Peyer's patch (tissue), 4 donors: Measurements from ENCODE around the gene KLK6. TPM values are rescaled to one million over a fixed set of nuclear protein-coding genes. Genes with fewer than 3 reads are reported as not detected.

ENCODE experiments used
- DNase-seq, 3 donors: peaks; one replicate each; pipeline ENCODE4 v3.0.0-alpha.2; 2017 to 2019
- H3K27ac ChIP-seq, 4 donors: fragments of 200-600 bp; sonication (generic); one replicate each; pipeline ENCODE4 v1.5.1; 2016 to 2019
- H3K27me3 ChIP-seq, 2 donors: fragments of 200-600 bp; sonication (generic); one replicate each; pipeline ENCODE4 v1.5.1; 2019
- H3K36me3 ChIP-seq, 3 donors: fragments of 200-600 bp; sonication (generic); one replicate each; pipeline ENCODE4 v1.5.1; 2016 to 2019
- H3K4me1 ChIP-seq, 4 donors: fragments of 200-600 bp; sonication (generic); one replicate each; pipeline ENCODE4 v1.5.1; 2016 to 2019
- H3K4me3 ChIP-seq, 4 donors: fragments of 200-600 bp; sonication (generic); 1 replicate in 3 of 4; 2 replicates in 1 of 4; pipeline ENCODE4 v1.5.1; 2016 to 2019; ENCODE audit warnings: mild to moderate bottlenecking in 1 of 4
- H3K9me3 ChIP-seq, 4 donors: fragments of 200-600 bp; sonication (generic); one replicate each; pipeline ENCODE4 v1.5.1; 2016 to 2019; ENCODE audit warnings: mild to moderate bottlenecking in 1 of 4
- POLR2A ChIP-seq, 2 donors: fragments of 450-650 bp; IDR thresholded peaks; one replicate each; pipeline ENCODE4 v1.5.1; 2017; ENCODE audit warnings: antibody characterized with exemption in 2 of 2, mild to moderate bottlenecking in 2 of 2, moderate library complexity in 2 of 2
- total RNA-seq, 4 donors: library from RNA; depleted of rRNA; stranded (reverse); fragments of >200 nt; gene quantifications; one replicate each; pipeline ENCODE4 v1.1.0, GENCODE V29; 2016
- TF ChIP-seq, protein P1 (sequence below), 6 experiments: fragments of 450-650 bp in 4 of 6; fragments of 200-600 bp in 2 of 6; sonication (generic) in 1 of 6; IDR thresholded peaks; one replicate each; pipeline ENCODE4 v1.5.1; 2017 to 2019; ENCODE audit warnings: antibody characterized with exemption in 6 of 6, mild to moderate bottlenecking in 3 of 6, moderate library complexity in 1 of 6

The KLK6 gene
- total RNA-seq, 4 donors from 2014 or later: not detected

DNA sequence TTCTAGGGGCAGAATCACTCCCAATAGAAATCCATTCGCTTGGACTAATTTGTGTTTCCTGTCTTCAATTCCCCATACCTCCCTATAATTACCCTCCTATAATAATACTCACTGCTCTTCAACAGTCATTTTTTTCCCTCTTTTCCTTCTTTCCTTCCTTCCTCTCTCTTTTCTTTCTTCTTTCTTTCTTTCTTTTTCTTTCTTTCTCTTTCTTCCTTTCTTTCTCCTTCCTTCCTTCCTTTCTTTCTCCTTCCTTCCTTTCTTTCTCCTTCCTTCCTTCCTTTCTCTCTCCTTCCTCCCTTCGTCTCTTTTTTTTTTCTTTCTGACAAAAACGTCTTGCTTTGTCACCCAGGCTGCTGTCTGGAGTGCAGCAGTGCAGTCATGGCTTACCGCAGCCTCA is 24.6 kb downstream of the KLK6 start:
- TF ChIP-seq, protein P1, sequence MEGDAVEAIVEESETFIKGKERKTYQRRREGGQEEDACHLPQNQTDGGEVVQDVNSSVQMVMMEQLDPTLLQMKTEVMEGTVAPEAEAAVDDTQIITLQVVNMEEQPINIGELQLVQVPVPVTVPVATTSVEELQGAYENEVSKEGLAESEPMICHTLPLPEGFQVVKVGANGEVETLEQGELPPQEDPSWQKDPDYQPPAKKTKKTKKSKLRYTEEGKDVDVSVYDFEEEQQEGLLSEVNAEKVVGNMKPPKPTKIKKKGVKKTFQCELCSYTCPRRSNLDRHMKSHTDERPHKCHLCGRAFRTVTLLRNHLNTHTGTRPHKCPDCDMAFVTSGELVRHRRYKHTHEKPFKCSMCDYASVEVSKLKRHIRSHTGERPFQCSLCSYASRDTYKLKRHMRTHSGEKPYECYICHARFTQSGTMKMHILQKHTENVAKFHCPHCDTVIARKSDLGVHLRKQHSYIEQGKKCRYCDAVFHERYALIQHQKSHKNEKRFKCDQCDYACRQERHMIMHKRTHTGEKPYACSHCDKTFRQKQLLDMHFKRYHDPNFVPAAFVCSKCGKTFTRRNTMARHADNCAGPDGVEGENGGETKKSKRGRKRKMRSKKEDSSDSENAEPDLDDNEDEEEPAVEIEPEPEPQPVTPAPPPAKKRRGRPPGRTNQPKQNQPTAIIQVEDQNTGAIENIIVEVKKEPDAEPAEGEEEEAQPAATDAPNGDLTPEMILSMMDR (IDR thresholded peaks at IDR 0.05): no peak
- no peak for TF ChIP-seq POLR2A (IDR thresholded peaks at IDR 0.05)
- Histone ChIP-seq H3K9me3 (no peaks in the 10 kb centered on the region), H3K27ac (no peak overlapping the region), H3K36me3 (no peaks in the 10 kb centered on the region), H3K4me3 (no peak overlapping the region), H3K4me1 (no peaks in the 10 kb centered on the region), H3K27me3 (no peaks in the 10 kb centered on the region)
- no peak for DNase-seq

DNA sequence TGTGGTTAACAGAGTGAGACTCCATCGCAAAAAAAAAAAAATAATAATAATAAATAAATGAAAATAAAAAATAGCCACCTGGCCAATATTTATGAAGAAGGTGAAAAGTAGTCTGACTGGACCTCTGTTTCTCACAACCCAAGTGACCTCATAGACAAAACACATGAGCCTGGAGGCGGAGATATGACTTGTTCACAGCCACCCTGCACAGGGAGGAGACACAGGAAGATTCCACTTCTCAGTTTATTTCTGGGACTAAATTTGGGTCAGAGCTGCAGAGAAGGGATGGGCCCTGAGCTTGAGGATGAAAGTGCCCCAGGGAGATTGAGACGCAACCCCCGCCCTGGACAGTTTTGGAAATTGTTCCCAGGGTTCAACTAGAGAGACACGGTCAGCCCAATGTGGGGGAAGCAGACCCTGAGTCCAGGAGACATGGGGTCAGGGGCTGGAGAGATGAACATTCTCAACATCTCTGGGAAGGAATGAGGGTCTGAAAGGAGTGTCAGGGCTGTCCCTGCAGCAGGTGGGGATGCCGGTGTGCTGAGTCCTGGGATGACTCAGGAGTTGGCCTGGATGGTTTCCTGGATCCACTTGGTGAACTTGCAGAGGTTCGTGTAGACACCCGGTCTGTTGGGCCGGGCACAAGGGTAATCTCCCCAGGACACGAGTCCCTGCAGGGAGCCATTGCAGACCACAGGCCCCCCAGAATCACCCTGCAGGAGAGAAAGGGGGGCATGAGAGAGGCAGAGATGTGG is 26.1 kb downstream of the KLK6 start:
- no peak overlapping the region for H3K27ac ChIP-seq
- H3K36me3 ChIP-seq: no peaks in the 10 kb centered on the region
- H3K4me3 ChIP-seq: no peak overlapping the region
- peaks cover 0 to 5% (median 0%) of the 10 kb centered on the region in 4 donors for H3K9me3 ChIP-seq
- H3K4me1 ChIP-seq: no peaks in the 10 kb centered on the region
- no peaks in the 10 kb centered on the region for H3K27me3 ChIP-seq
- TF ChIP-seq, protein P1 (IDR thresholded peaks at IDR 0.05): no peak
- DNase-seq: no peak

DNA sequence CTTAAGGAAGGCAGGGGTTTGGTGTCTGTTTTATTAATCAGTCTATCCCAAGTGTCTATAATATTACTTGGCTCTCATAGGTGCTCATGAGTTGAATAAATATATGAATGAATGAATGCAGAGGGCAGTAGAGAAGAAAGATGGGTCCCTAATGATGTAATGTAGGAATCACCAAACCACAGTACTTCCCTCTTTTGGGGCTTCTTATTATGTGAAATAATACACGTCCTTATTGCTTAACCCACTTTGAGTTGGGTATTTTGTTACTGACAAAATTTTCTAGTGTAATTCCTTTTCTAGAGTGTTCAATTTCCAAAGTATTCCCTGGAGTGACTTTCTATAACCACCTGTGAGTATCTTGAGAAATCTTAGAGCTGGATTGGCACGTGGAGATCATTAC is 29.8 kb downstream of the KLK6 start:
- peaks cover 0 to 5% (median 0%) of the 10 kb centered on the region in 4 donors for H3K9me3 ChIP-seq
- no peaks in the 10 kb centered on the region for H3K36me3 ChIP-seq
- no peak overlapping the region for H3K4me3 ChIP-seq
- no peak overlapping the region for H3K27ac ChIP-seq
- DNase-seq: no peak
- no peaks in the 10 kb centered on the region for H3K4me1 ChIP-seq
- H3K27me3 ChIP-seq: no peaks in the 10 kb centered on the region
- TF ChIP-seq POLR2A (IDR thresholded peaks at IDR 0.05): no peak
- TF ChIP-seq, protein P1 (IDR thresholded peaks at IDR 0.05): no peak

DNA sequence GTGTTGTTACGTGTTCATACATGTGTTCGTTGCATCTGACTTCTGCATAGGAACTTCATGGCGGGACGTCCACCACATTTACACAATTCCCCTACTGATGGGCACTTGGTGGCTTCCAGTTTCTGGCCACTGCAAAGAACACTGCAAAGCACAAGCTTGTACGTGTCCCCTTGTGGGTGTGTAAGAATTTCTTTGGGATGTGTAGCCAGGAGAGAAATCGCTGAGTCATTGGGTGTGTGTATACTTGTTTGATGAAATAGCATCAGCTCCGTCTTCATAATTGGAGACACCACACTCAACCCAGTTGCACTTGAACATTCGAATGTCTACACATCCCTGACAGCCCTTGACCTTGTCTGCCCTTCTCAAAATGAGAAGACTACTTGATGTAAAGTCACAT is 35.8 kb downstream of the KLK6 start:
- no peak for TF ChIP-seq POLR2A (IDR thresholded peaks at IDR 0.05)
- TF ChIP-seq, protein P1 (IDR thresholded peaks at IDR 0.05): no peak
- Histone ChIP-seq H3K27ac (no peak overlapping the region), H3K36me3 (no peaks in the 10 kb centered on the region), H3K4me1 (no peaks in the 10 kb centered on the region), H3K9me3 (no peaks in the 10 kb centered on the region), H3K27me3 (no peaks in the 10 kb centered on the region), H3K4me3 (no peak overlapping the region)
- DNase-seq: no peak

DNA sequence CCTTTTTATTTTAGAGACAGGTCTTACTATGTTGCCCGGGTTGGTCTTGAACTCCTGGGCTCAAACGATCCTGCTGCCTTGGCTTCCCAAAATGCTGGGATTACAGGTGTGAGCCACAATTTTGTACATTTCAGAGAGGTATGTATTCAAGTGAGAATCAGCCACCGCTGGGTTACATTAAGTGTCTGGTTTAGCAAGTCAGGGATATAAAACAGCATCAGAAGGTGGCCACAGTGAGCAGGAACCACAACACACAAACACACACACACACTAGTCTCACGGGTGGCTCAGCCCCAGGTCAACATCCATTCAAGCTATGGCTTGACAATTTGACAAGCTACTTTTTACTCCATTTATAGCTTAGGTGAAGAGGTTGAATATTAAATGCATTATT is 36.7 kb downstream of the KLK6 start:
- Histone ChIP-seq H3K4me3 (no peak overlapping the region), H3K9me3 (no peaks in the 10 kb centered on the region), H3K27me3 (no peaks in the 10 kb centered on the region), H3K27ac (no peak overlapping the region), H3K4me1 (no peaks in the 10 kb centered on the region), H3K36me3 (no peaks in the 10 kb centered on the region)
- TF ChIP-seq POLR2A (IDR thresholded peaks at IDR 0.05): no peak
- TF ChIP-seq, protein P1 (IDR thresholded peaks at IDR 0.05): no peak
- no peak for DNase-seq
